ENCODE measurements around the gene EEF2KMT.
"Not testable (repeated sequence)": the region's sequence is repeated elsewhere in the genome, so short reads cannot be mapped to it uniquely, and the experiment has no call there.

The EEF2KMT gene, protein sequence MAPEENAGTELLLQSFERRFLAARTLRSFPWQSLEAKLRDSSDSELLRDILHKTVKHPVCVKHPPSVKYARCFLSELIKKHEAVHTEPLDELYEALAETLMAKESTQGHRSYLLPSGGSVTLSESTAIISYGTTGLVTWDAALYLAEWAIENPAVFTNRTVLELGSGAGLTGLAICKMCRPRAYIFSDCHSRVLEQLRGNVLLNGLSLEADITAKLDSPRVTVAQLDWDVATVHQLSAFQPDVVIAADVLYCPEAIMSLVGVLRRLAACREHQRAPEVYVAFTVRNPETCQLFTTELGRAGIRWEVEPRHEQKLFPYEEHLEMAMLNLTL

DNA sequence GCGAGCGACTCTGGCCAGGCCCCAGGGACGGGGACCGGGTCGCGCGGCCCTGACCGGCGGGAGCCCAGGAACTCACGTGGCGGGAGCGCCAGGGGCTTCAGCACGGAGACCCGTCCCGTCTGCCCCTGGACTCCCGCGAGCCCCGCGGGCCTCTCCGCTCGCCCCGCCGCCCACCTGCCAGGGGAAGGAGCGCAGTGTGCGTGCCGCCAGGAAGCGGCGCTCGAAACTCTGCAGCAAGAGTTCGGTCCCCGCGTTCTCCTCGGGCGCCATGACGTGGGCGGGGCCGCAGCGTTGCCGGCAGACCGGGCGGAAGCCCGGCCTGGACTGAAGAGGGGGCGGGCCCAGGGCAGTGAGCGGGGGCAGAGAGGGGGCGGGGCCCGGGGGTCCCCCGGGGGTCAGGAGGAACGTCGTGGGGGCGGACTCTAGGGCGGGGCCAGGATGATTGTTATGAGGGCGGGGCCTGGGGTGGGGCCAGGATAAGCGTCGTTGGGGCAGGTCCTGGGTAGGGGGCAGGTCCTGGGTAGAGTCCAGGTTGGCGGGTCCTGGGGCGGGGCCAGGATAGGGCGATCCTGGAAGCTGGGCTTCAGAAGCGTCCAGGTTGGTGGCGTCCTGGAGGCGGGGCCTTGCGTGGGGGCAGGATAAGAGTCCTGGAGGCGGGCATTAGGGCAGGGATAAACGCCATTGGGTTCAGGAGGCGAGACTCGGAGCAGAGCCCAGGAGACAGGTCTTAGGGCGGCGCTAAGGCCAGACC lies at the start of gene EEF2KMT:
EEF2KMT (minus strand) TSS at position 326 of the 751 bp plus-strand sequence; CDS start at position 270, 56 bp downstream.
- DNase-seq: peak; percentile 98

DNA sequence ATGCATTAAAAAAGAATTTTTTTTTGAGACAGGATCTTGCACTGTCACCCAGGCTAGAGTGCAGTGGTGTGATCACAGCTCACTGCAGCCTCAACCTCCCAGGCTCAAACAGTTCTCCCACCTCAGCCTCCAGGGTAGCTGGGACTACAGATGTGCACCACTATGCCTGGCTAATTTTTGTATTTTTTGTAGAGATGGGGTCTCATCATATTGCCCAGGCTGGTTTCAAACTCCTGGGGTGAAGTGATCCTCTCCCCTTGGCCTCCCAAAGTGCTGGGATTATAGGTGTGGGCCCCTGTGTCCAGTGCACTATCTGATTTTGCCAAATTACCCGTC lies 47.0 kb upstream of the EEF2KMT start:
- DNase-seq: not testable (repeated sequence)

DNA sequence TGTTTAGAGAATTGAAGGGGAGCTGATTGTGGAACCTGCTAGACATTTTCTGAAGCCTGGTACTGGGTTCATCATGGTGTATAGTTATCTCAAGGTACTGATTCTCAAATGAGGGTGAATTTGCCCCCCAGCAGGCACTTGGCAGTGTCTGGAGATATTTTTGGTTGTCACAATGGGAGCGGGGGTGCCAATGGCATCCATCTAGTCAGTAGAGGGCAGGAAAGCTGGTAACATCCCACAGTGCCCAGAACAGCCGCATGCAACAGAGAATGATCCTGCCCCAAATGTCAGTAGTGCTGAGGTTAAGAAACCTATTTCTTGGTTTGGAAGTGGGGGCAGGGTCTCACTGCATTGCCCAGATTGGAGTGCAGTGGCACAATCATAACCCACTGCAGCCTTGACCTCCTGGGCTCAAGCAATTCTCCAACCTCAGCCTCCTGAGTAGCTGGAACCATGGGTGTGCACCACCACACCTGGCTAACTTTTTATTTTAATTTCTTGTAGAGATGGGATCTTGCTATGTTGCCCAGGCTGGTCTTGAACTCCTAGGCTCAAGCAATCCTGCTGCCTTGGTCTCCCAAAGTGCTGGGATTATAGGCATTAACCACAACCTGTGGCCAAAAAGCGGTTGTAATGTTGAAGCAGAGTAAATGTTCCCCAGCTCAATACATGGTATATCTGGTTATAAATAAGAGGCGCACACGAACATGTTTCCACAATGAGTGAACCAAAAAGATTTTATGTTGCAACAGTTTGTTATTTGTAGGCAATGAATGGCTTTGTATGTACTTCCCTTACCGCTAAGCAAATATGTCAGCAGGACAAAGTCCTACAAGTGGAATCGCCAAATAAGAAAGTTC lies 46.4 kb upstream of the EEF2KMT start:
- no peak for DNase-seq

DNA sequence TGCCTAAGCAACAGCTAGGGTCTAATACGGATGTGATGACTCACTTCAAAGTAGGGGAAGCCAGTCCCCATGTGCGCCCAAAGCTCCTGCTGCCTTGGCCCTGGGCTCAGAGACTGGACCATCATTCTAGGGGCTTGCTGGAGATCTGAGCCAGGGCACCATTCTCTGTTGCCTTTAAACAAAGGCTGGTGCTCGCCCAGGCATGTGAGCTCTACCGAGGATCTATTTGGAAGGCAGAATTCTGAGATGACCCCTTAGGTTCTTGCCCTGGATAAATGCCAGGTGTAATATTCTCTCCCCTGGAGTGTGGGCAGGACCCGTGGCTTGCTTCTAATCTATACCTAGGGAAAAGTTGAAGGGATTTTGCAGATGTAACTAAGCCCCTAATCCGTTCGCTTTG lies 42.6 kb upstream of the EEF2KMT start:
- not testable (repeated sequence) for DNase-seq

DNA sequence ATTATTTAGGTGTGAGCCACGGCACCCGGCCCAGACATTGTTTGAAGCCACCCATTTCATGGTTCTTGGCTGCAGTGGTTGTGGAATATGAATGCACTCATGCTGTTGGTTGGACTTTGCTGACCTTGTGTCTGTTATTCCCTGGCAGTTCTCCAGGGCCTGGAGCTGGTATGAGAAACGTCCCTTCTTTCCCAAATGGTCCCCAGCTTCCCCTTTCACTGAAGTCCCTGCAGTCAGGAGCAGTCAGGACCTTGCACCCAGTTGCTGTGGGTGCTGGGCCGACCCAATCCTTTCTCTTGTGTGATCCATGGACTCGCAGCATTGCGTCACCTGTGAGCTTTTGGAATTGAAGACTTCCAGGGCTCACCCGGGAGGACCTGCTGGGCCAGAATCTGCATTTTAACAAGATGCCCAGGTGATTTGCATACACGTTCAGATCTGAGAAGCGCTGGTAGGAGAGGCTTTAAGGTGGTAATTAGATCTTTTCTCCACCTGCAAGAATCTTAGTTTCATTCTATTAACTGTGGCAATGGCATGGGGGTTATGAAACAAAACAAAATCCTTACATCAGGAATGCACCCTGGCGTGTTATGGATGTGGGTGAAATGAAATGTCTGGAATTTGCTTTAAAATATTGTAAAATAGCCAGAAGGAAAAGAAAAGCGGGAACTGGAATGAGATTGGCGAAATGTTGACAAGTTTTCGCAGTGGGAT lies 37.3 kb upstream of the EEF2KMT start:
- not testable (repeated sequence) for DNase-seq

DNA sequence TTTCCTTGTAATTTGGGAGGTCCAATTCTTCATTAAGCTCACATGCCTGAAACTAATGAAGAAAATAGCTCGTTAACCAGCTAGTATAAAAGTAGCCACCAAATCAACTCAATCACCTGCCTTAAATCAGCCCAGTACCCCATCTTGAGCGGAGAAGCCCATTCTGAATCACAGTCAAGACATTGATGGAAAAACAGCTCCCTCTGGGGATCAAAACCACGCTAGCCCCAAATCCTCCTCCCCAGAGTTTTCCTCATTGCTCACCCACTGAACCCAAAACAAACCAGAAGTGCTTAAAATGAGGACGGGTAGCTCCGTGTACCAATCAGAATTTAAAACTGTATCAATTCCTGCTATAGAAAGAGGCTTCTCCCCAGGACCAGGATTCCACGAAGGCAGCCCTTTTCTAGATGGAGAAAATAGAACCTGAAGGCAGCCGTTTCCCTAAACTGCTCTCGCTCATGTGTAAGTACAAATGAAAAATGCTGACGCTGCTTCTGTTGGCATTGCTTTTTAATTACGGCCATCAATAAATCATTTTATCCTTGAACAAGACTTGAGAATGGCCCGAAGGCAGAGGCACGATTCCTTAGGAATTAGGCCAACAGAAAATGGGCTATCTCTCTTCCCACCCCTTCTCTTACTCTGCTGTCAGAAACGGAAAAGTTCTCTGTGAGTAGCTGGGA lies 35.5 kb upstream of the EEF2KMT start:
- not testable (repeated sequence) for DNase-seq

DNA sequence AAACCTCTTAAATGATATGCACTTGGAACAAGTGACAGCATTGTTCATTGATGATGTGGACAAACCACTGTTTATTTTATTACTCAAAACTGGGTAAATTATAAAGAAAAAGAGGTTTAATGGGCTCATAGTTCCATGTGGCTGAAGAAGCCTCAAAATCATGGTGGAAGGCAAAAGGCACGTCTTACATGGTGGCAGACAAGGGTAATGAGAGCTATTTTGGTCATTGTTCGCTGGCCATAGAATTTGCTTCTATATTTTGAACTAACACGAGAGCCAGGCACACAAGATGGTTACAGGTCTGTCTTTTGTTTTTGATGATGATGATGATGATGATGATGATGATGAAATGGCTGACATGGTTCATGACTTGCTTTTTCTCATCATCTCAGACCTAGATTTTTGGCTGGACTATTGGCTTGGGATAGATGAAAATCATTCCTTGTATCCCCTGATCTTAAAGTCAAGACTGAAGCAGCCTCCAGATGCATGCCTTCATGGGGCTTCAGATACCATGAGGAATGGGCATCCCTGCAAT lies 33.9 kb upstream of the EEF2KMT start:
- not testable (repeated sequence) for DNase-seq

DNA sequence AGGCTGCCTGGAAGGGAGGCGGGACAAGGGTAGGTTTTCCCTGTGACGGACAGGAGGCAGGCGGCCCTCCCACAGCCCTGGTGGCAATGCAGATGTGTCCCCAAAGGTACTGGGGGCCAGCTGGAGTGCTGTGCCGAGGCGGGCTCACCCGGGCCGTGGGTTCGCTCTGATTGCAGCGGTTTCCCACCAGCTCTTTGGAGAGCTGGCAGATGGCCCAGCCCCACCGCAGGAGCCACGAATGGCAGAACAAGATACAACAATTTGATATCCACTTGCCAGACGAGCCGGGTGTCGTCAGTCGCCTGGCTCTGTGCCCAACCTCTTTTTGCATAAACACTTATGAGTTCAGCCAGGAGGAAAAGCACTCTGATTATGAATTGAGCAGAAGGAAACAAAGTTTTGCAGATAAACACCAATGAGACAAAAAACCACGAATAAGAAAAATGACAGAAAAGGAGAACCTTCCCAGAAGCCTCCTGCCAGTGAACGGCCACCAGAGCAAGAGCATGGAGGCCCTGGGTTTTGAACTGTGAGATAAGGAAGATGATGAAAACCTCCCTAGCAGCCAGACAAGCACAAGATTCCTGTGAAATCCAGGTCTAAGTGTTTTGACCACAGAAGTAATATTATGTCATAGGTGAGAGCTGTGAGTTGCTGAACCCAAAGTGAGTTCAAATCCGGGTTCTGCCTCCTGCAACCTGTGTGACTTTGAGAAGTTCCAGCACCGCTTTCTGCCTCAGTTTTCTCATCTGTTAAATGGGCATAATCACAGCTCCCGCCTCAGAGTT lies 19.9 kb upstream of the EEF2KMT start:
- DNase-seq: peak; percentile 80

DNA sequence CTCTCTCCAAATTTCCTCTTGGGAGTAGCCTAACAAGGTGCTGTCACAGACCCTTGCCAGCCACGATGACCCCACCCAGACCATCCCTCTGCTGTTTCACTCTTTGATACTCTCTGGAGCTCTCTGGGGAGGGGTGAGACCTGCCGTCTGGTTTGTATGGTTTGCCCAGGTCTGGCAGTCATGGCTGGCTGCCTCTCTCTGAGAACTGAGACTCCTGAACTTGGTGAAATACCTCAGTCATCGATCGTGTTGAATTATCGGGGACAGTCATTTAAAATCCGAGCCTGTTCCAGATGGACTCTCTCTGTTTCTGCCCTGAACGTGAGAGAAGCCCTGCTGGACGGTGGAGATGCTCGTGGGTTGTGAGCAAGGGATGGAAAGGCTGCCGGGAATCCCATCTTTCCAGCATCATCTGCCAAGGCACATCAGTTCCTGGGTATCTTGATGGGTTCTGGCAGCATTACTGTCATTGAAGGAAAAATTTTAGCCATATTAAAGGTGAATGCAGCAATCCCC lies 19.2 kb upstream of the EEF2KMT start:
- not testable (repeated sequence) for DNase-seq

DNA sequence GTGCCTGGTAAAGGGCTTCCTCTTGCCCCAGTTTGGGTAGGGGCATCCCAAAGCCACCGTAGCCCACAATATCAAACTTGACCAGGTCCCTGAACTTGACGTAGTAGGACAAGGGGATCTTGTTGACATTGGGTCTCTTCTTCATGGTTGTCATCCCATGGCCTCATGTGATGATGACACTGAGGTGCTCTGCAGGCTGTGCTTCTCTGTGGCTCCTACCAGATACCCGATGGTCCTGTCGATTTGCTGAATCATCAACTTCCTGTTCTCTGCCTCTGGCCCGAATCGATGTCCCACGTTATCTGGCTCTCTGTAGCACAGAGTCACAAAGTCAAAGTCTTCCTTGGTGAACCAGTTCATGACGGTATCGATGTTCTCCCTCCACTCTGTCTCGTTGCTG lies 13.3 kb upstream of the EEF2KMT start:
- not testable (repeated sequence) for DNase-seq

DNA sequence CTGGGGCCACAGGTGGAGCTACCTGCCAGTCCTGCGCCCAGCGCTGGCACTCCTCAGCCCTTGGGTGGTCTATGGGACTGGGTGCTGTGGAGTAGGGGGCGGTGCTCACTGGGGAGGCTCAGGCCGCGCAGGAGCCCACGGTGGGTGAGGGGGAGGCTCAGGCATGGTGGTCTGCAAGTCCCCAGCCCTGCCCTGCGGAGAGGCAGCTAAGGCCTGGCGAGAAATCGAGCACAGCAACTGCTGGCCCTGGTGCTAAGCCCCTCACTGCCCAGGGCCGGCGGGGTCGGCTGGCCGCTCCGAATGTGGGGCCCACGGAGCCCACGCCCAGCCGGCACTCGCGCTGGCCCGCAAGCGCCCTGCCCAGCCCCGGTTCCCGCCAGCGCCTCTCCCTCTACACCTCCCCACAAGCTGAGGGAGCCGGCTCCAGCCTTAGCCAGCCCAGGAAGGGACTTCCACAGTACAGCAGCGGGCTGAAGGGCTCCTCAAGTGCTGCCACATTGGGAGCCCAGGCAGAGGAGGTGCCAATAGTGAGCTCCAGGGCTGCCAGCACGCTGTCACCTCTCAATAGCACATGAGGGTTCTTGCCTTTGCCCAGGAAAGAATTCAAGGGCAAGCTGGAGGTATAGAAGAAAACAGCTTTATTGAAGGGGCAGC lies 11.0 kb upstream of the EEF2KMT start:
- DNase-seq: no peak

DNA sequence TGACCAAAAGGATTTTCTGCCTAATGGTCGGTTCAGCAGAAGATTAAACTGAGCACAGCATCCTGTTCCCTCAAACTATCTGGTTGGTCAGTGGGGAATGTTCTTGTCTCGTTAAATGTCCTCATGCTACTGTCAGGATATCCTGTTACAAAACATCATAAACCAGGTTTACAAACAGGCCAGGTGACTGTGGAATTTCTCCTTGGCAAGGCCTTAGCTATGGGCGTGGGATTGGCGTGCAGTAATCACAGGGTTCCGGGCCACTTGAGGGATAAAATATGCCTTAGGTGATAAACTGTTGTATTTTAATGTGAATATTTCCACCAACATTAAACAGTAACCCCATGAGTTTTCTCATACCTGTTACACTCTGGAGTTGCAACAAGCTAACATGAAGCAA lies 7.4 kb upstream of the EEF2KMT start:
- not testable (repeated sequence) for DNase-seq

DNA sequence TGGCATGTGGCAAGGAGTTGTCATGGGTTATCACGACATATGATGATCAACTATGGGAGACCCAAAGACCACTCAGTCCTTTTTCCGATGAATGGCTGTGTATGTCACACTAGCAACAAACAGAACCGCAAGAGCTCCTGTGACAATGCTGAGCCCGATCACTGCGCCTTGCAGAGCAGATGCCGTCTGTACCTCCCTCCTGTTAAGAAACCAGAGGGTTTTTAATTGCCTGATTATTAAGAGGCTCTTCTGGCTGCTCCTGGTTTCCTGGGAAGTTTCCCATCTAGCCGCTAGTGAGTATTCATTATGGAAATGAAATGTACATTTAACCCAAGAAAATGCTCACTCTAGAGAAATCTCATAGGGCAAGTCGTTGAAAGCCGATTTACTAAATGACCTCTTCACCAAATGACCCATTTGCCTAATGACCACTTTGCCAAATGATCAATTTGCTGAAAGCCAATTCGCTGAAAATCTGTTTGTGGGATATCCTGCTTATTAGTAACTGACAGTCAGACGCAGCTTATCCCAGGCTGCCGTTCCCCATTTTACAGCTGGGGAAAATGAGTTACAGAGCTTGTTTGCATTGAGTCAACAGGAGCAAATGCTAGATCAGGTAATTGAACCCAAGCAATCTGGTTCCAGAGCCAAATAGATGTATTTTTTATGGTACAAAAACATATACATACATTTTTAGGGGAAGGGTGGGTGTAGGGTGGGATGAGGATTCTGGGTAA lies 5.9 kb upstream of the EEF2KMT start:
- DNase-seq: not testable (repeated sequence)

DNA sequence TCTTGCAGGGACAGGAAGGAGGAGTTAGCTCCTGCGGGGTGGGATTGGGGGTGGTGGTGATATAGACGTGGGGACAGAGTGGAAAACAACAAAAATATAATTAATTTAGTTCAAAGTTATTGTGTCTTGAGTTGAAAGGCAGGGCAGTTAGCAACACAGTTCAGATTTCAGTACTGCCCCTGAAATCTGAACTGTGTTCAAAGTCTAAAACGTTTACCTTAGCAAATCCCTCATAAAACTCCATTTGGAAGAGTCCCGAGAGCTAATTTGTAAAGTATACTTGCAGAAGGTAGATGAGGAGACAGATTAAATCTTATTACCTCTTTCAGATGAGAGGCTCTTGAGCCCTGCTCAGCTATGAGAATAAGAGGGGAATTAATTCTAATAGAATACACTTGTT lies 1.6 kb upstream of the EEF2KMT start:
- DNase-seq: not testable (repeated sequence)

DNA sequence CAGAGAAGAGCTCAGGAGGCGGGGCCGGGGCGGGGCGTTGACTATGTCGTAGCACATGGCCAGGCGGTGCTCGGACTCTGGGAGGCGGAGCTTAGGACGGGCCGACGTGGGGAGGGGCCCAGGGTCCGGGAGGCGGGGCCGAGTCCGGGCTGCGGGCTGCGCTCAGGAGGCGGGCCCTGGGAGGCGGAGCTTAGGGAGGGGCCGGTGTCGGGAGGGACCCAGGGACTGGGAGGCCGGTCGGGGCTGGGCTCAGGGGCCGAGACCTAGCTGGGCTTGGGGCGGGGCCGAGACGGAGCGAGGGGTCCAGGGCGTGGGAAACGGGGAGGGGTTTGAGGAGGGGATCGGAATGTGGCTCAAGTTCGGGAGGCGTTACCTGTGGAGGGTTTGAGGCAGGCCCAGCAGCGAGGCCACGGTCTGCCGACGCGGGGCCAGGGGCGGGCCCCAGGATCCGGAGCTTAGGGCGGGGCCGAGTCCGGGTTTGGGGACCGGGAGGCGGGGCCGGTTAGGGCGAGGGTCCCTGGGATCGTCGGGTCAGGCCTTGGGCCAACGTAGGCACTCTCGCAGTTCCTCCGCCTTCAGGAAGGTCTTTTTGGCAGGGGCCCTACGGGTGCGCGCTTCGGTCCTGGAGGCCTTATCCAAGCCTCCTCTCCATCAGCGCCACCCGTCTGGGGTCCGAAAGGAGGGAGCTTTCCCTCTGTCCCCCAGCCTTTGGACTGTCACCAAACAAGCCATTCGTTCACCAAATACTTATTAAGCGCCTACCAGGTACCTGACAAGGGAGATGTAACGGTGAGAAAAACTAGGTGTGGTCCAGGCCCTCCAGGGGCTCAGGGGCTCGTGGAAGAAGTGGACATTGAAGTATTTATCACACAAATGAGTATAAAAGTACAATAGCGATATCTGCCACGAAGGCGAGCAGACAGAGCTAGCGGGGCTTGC lies 895 bp upstream of the EEF2KMT start:
- not testable (repeated sequence) for DNase-seq

DNA sequence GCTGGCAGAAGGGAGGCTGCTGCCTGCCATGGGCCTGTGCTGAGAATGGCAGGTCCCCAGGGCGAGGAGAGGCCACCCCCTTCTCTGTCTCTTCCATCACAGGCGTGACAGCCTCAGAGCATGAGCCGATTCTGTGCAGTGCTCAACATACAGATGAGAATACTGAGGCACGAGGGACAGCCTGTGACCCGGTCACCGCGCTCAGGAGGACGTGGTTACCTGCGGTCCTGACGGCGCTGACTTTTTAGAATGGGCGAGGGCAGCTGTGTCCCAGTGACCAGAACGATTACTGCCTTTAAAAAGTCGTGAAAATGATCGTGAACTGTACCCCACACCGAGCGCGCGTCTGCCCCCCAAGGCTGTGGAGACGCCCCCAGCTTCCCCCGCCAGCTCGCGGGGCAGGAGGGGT lies 530 bp downstream of the EEF2KMT start:
- DNase-seq: peak; percentile 27

DNA sequence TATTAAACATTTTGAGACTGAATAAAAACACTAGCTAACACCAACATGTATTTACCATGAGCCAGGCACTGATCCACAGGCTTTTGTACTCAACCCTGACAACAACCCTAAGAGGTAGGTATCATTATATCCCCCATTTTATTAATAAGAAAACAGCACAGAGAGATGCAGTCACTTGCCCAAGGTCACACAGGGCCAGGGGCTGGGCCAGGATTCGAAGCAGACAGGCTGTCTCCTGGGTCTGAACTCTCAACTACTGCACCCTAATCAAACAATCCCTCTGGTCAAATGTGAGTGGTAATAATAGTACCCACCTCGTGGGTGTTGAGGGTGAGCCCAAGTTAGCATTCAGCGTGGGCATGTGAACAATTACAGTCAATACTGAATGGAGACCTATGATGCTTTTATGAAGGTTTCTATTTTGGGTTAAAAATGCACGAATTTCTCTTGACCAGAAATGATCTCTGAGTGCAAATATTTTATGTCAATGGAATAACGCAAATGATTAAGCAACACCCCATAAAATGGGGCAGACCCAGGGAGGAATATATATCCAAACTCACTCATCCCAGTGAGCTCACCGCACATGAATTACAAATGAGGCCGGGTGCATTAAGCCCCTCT lies 1.0 kb downstream of the EEF2KMT start:
- not testable (repeated sequence) for DNase-seq
